H1 (cell line): ENCODE results near the gene CNTD1. TPM values are rescaled to one million over a fixed set of nuclear protein-coding genes. Genes with fewer than 3 reads are reported as not detected.

Experiments used
- CTCF ChIA-PET: fragments of 300-600 bp; sonication (Branson Sonifier 250); formaldehyde crosslinking; loops from one replicate; lab custom pipeline; 2021; ENCODE audit not compliant: partially characterized antibody; lab: Charles Lee
- POLR2A ChIA-PET: fragments of 300-600 bp; sonication (Branson Sonifier 250); formaldehyde crosslinking; loops from one replicate; lab custom pipeline; 2021; ENCODE audit warnings: inconsistent platforms; ENCODE audit not compliant: partially characterized antibody; lab: Charles Lee
- DNase-seq, 2 experiments: peaks; one replicate each; pipeline versions ENCODE4 v3.0.0 to v3.0.0-alpha.2; 2010 to 2022; ENCODE audit warnings: low spot score in 2 of 2, low read depth in 1 of 2, mixed read lengths in 1 of 2
- FAIRE-seq: peaks from 2 replicates; lab custom pipeline; 2011; peaks lifted over from hg19 to GRCh38; lab: Jason Lieb, UNC
- H2AFZ ChIP-seq: 2 replicates; pipeline ENCODE4 v1.8.1; 2012; ENCODE audit warnings: low read length, inconsistent platforms
- H2AK5ac ChIP-seq: 2 replicates; pipeline ENCODE4 v1.6.1; 2013; ENCODE audit warnings: low read depth, low read length
- H2BK120ac ChIP-seq: replicated peaks from 2 replicates; pipeline ENCODE3; 2013; ENCODE audit warnings: low read depth, low read length, inconsistent platforms
- H2BK12ac ChIP-seq: 2 replicates; pipeline ENCODE4 v1.6.1; 2013; ENCODE audit warnings: low read depth, low read length
- H2BK15ac ChIP-seq: 2 replicates; pipeline ENCODE4 v1.6.1; 2013; ENCODE audit warnings: low read length
- H2BK20ac ChIP-seq: 2 replicates; pipeline ENCODE4 v1.6.1; 2013; ENCODE audit warnings: low read length
- H2BK5ac ChIP-seq: 2 replicates; pipeline ENCODE4 v1.6.1; 2013; ENCODE audit warnings: low read depth, low read length
- H3K14ac ChIP-seq: 2 replicates; pipeline ENCODE4 v1.6.1; 2013; ENCODE audit warnings: inconsistent platforms; ENCODE audit not compliant: insufficient read length
- H3K18ac ChIP-seq: 2 replicates; pipeline ENCODE4 v1.6.1; 2013; ENCODE audit warnings: low read length; ENCODE audit errors: extremely low read depth
- H3K23ac ChIP-seq: 2 replicates; pipeline ENCODE4 v1.6.1; 2013; ENCODE audit warnings: inconsistent platforms; ENCODE audit not compliant: insufficient read length
- H3K23me2 ChIP-seq: 2 replicates; pipeline ENCODE4 v1.6.1; 2013; ENCODE audit warnings: low read depth, low read length
- H3K27ac ChIP-seq: 2 replicates; pipeline ENCODE4 v1.6.1; 2011; ENCODE audit warnings: low read depth, low read length, inconsistent platforms
- H3K27me3 ChIP-seq, 4 experiments: replicated peaks in 1 of 4; 1 replicate in 1 of 4; 2 replicates in 3 of 4; pipeline versions ENCODE4 v1.6.1 to v1.8.1; 2011 to 2013; ENCODE audit warnings: low read length in 3 of 4, mild to moderate bottlenecking in 3 of 4, inconsistent platforms in 2 of 4, mixed read lengths in 2 of 4, moderate library complexity in 1 of 4; ENCODE audit not compliant: control insufficient read depth in 3 of 4, insufficient read depth in 3 of 4; ENCODE audit errors: extremely low read depth in 1 of 4
- H3K36me3 ChIP-seq, 4 experiments: 2 replicates each; pipeline versions ENCODE4 v1.6.1 to v1.8.1; 2011 to 2013; ENCODE audit warnings: mild to moderate bottlenecking in 4 of 4, low read length in 3 of 4, moderate library complexity in 2 of 4, control low read depth in 1 of 4, inconsistent platforms in 1 of 4; ENCODE audit not compliant: insufficient read depth in 4 of 4, control insufficient read depth in 2 of 4
- H3K4ac ChIP-seq: replicated peaks from 2 replicates; pipeline ENCODE3; 2013; ENCODE audit warnings: low read length, low read depth, mixed read lengths, inconsistent platforms; ENCODE audit not compliant: insufficient read length
- H3K4me1 ChIP-seq, 4 experiments: replicated peaks in 1 of 4; 1 replicate in 1 of 4; 2 replicates in 3 of 4; pipeline versions ENCODE4 v1.6.1 to v1.8.1; 2011 to 2013; ENCODE audit warnings: low read length in 3 of 4, inconsistent platforms in 2 of 4, mixed read lengths in 1 of 4; ENCODE audit not compliant: insufficient read depth in 4 of 4, control insufficient read depth in 3 of 4
- H3K4me2 ChIP-seq, 2 experiments: 2 replicates each; pipeline versions ENCODE4 v1.6.1 to v1.8.1; 2011 to 2013; ENCODE audit warnings: low read depth in 2 of 2, low read length in 2 of 2, control low read depth in 1 of 2, inconsistent platforms in 1 of 2, mild to moderate bottlenecking in 1 of 2; ENCODE audit not compliant: insufficient read depth in 1 of 2
- H3K4me3 ChIP-seq, 4 experiments: fragments of 200-600, 300-600 bp in 1 of 4; sonication (generic), shearing (Covaris generic), sonication (Bioruptor Twin) in 1 of 4; 2 replicates each; pipeline versions ENCODE4 v1.5.1 to v1.8.1; 2011 to 2016; ENCODE audit warnings: low read length in 4 of 4, low read depth in 3 of 4, control low read depth in 2 of 4, inconsistent platforms in 2 of 4, mild to moderate bottlenecking in 2 of 4, mixed read lengths in 1 of 4, moderate library complexity in 1 of 4; ENCODE audit not compliant: insufficient read depth in 2 of 4; ENCODE audit errors: extremely low read depth in 1 of 4
- H3K56ac ChIP-seq: replicated peaks from 2 replicates; pipeline ENCODE3; 2013; ENCODE audit warnings: low read depth, mild to moderate bottlenecking, mixed read lengths, low read length, inconsistent platforms; ENCODE audit not compliant: insufficient read length
- H3K79me1 ChIP-seq: 2 replicates; pipeline ENCODE4 v1.6.1; 2013; ENCODE audit warnings: low read depth, low read length, control low read depth
- H3K79me2 ChIP-seq, 2 experiments: 2 replicates each; pipeline versions ENCODE4 v1.6.1 to v1.8.1; 2012 to 2013; ENCODE audit warnings: low read length in 2 of 2, mild to moderate bottlenecking in 2 of 2, inconsistent platforms in 1 of 2; ENCODE audit not compliant: insufficient read depth in 2 of 2, control insufficient read depth in 1 of 2
- H3K9ac ChIP-seq, 4 experiments: replicated peaks in 1 of 4; 1 replicate in 1 of 4; 2 replicates in 3 of 4; pipeline versions ENCODE4 v1.6.1 to v1.8.1; 2011 to 2013; ENCODE audit warnings: low read depth in 3 of 4, low read length in 3 of 4, control low read depth in 2 of 4, mild to moderate bottlenecking in 2 of 4, moderate library complexity in 2 of 4, inconsistent platforms in 1 of 4; ENCODE audit errors: extremely low read depth in 1 of 4
- H3K9me3 ChIP-seq, 2 experiments: 2 replicates each; pipeline versions ENCODE4 v1.6.1 to v1.8.1; 2012 to 2013; ENCODE audit warnings: mild to moderate bottlenecking in 2 of 2, moderate library complexity in 2 of 2, control low read depth in 1 of 2, inconsistent platforms in 1 of 2, low read depth in 1 of 2, low read length in 1 of 2, mixed read lengths in 1 of 2; ENCODE audit not compliant: insufficient read depth in 2 of 2
- H4K20me1 ChIP-seq, 2 experiments: replicated peaks in 1 of 2; 2 replicates each; pipeline versions ENCODE3 to v1.8.1; 2011 to 2013; ENCODE audit warnings: inconsistent platforms in 2 of 2, low read length in 2 of 2, mild to moderate bottlenecking in 1 of 2; ENCODE audit not compliant: insufficient read depth in 2 of 2, control insufficient read depth in 1 of 2
- H4K5ac ChIP-seq: 2 replicates; pipeline ENCODE4 v1.6.1; 2013; ENCODE audit warnings: low read length, low read depth, mixed read lengths, inconsistent platforms; ENCODE audit not compliant: insufficient read length
- H4K8ac ChIP-seq: 2 replicates; pipeline ENCODE4 v1.8.0; 2013; ENCODE audit warnings: mild to moderate bottlenecking, moderate library complexity, low read length, inconsistent platforms; ENCODE audit not compliant: insufficient read depth; ENCODE audit errors: extremely low read depth
- H4K91ac ChIP-seq: replicated peaks from 2 replicates; pipeline ENCODE3; 2013; ENCODE audit warnings: low read length, mixed read lengths, inconsistent platforms; ENCODE audit not compliant: insufficient read length
- TAF7 ChIP-seq: optimal IDR thresholded peaks from 2 replicates; pipeline ENCODE3; 2011; ENCODE audit warnings: low read depth, mild to moderate bottlenecking, inconsistent platforms, low read length, moderate library complexity, borderline replicate concordance
- WGBS, 2 experiments: shearing (Covaris generic) in 1 of 2; methylation state at CpG; one replicate each; pipeline versions ENCODE4 v1.1.6 to v1.1.7; 2013 to 2015; ENCODE audit warnings: low lambda C conversion rate in 2 of 2, mixed read lengths in 2 of 2, inconsistent platforms in 1 of 2, low coverage in 1 of 2, missing lambda C conversion rate in 1 of 2; ENCODE audit not compliant: insufficient replicate concordance in 2 of 2, insufficient coverage in 1 of 2, insufficient read length in 1 of 2; ENCODE audit errors: extremely low coverage in 1 of 2, missing lambda C conversion rate in 1 of 2; 5-methylcytosine and 5-hydroxymethylcytosine counted together
- polyA plus RNA-seq, 7 experiments: library from polyadenylated mRNA; depleted of rRNA in 3 of 7; stranded (reverse) in 5 of 7; unstranded in 2 of 7; fragments of >200 nt in 5 of 7; fragments of 200-250 nt in 2 of 7; gene quantifications; 1 replicate in 5 of 7; 2 replicates in 1 of 7; 4 replicates in 1 of 7; pipeline versions ENCODE4 v1.2.1 to v1.2.3, GENCODE V29; 2011 to 2013; ENCODE audit warnings: missing spikeins in 2 of 7, mixed read lengths in 2 of 7
- total RNA-seq: library from RNA; stranded (reverse); fragmentation: NEBNext Ultra II Directional; extraction: Animal tissue kit (Norgen Biotek cat#: 25700); gene quantifications from 2 replicates; pipeline ENCODE4 v1.2.1, GENCODE V29; 2021

The CNTD1 gene
- total and polyA plus RNA-seq, 2 of the 8 experiments (the other 6 are each of a cell fraction or from before 2014, with no cell fraction given): not detected

DNA sequence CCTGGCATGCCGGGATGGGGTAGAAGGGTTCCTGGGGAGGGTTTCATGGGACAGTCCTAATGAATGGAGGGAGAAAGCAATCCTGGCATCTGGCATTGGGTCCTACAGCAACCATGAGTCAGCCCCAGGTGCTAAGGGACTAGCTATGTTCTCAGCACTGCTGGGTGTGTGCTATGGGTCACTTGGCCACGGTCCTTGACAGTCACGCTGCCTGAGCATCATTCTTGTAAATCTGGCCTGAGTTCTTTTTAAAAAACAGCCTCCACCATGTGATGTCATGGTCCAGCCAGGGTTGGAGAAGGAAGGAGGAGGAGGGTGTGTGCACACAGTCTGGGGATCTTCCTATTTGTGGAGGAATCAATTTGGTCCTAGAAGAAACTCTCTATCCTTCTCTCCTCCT lies 43.9 kb upstream of the CNTD1 start:
- Histone ChIP-seq H2AK5ac (no peak overlapping the region), H2BK15ac (no peak overlapping the region), H4K5ac (no peak overlapping the region), H2AFZ (no peak overlapping the region), H4K8ac (no peak overlapping the region), H2BK5ac (no peak overlapping the region), H4K20me1 (no peaks in the 10 kb centered on the region), H3K4me3 (no peak overlapping the region), H2BK12ac (no peak overlapping the region), H3K4me2 (no peak overlapping the region), H2BK20ac (no peak overlapping the region), H3K4me1 (no peaks in the 10 kb centered on the region), H3K14ac (no peak overlapping the region), H3K56ac (no peak overlapping the region), H3K23me2 (no peaks in the 10 kb centered on the region), H3K27me3 (peaks cover 2 to 5% (median 3%) of the 10 kb centered on the region in 4 experiments), H3K4ac (no peak overlapping the region), H3K79me2 (no peaks in the 10 kb centered on the region), H3K9ac (no peak overlapping the region), H3K27ac (no peak overlapping the region), H3K18ac (no peak overlapping the region), H2BK120ac (no peak overlapping the region), H3K23ac (no peak overlapping the region), H3K79me1 (no peaks in the 10 kb centered on the region), H3K36me3 (no peaks in the 10 kb centered on the region), H3K9me3 (no peaks in the 10 kb centered on the region), H4K91ac (no peak overlapping the region)
- DNase-seq: no peak
- no peak for FAIRE-seq
- 86% methylated on average over 3 of the region's 3 CpGs; no CpG with 5 or more reads in 1 of the 2 experiments for WGBS, 2 experiments
- TF ChIP-seq TAF7: no peak
- ChIA-PET CTCF (interaction anchor here (1.1 to 10.0 kb wide), 2 partner anchors 7 to 12 kb away, joined by 3 to 81 read pairs; partner anchors contain the start of gene RAMP2), POLR2A (interaction anchor here (1.6 kb wide), 1 partner anchor 11 kb away, joined by 3 read pairs; no protein-coding TSS in a partner anchor)
